ENCODE measurements around the gene SLC22A12.

Gene SLC22A12

DNA sequence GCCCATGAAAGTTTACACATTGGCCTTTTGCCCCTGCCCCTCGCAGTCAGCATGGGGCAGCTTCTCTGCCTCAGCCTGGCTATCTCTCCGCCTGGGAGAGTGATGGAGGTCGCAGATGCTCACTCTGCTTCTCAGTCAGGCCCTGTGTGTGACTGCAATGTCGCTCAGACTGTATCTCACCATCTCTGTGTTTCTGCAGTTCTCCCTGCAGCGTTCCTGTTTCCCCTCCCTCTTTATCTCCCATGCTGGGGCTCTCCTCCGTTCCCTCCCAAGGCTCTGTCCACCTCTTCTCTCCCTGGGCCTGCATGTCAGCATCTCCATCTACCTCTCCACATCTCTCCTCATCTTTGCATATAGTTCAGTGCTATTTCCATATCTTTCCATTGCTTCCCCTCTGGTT is 38.1 kb downstream of the SLC22A12 start:
- H2BK5ac ChIP-seq (ENCODE audit: low read depth, low read length, poor library complexity, severe bottlenecking) = no peak overlapping the region
- H3K4ac ChIP-seq (ENCODE audit: low read depth in 1 of 2, low read length in 2 of 2) = no peak overlapping the region
- no peak for DNase-seq
- H3K9ac ChIP-seq (ENCODE audit: low read length) = no peak overlapping the region
- peaks cover 26 to 87% of the 10 kb centered on the region in 2 experiments for H3K27me3 ChIP-seq (ENCODE audit: control insufficient read depth in 1 of 2, insufficient read depth in 1 of 2, low read length in 2 of 2)
- no peak overlapping the region for H2BK15ac ChIP-seq (ENCODE audit: low read depth, poor library complexity, severe bottlenecking)
- H3K36me3 ChIP-seq (ENCODE audit: control insufficient read depth in 1 of 2, insufficient read depth in 2 of 2, low read depth in 1 of 2, low read length in 2 of 2) = peaks cover 0 to 4% of the 10 kb centered on the region in 2 experiments
- no peak overlapping the region for H3K4me2 ChIP-seq (ENCODE audit: low read length, poor library complexity, severe bottlenecking)
- 87% methylated on average over 6 of the region's 6 CpGs for WGBS
- H2AK5ac ChIP-seq (ENCODE audit: low read length, severe bottlenecking) = no peak overlapping the region
- no peaks in the 10 kb centered on the region for H3K9me3 ChIP-seq (ENCODE audit: control insufficient read depth, low read length)
- no peak overlapping the region for H3K14ac ChIP-seq (ENCODE audit: low read length in 2 of 2)
- no peak overlapping the region for H3K23ac ChIP-seq (ENCODE audit: low read length in 2 of 2)
- no peak overlapping the region for H4K91ac ChIP-seq (ENCODE audit: low read length)
- no peak overlapping the region for H2BK12ac ChIP-seq (ENCODE audit: low read length in 2 of 2)
- H2BK120ac ChIP-seq (ENCODE audit: low read depth, low read length) = no peak overlapping the region
- no peaks in the 10 kb centered on the region for H3K4me1 ChIP-seq (ENCODE audit: control insufficient read depth, insufficient read depth, low read depth, low read length)
- H2AFZ ChIP-seq (ENCODE audit: low read depth, low read length) = no peak overlapping the region
- no peak overlapping the region for H3K27ac ChIP-seq (ENCODE audit: low read length, poor library complexity, severe bottlenecking)
- no peak overlapping the region for H3K4me3 ChIP-seq (ENCODE audit: insufficient read depth in 1 of 2, low read depth in 1 of 2, low read length in 2 of 2)
- H4K8ac ChIP-seq (ENCODE audit: low read length) = no peak overlapping the region
- no peaks in the 10 kb centered on the region for H3K79me1 ChIP-seq (replicated peaks; ENCODE audit: low read length, poor library complexity, severe bottlenecking)
- H3K18ac ChIP-seq (ENCODE audit: low read depth in 1 of 2, low read length in 2 of 2) = no peak overlapping the region

DNA sequence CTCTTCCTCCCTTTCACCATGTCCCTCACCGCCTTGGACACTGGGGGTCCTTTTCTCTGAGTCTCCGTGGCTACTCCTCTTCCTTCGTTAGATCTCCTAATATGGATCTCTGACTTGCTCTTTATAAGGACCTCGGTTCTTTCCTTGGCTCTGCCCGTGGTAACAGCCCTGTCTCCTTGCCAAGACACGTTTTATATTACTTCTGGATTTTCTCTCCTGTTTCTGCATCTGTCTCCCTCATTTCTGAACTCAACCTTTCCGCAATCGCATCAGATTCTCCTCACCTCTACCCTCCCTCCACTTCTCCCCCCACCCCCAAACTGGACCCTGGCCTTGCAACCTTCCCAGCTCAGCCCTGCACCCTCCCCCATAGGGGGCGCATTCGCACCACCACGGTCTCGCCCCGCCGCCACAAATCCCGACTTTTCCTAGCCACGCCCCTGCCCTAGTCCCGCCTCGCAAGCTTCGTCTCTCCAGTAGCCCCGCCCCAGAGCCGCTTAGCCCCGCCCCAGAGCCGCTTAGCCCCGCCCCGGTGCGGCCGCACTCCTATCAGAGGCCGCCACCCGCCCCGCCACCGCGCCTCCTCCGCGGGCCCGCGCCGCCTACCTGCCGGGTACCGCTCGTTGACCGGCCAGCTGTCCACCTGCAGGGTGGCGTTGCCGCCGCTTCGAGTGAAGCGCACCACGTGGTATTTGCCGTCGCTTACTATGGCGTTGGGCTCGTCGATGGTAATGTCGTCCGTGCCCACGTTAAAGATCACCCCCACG is 39.0 kb downstream of the SLC22A12 start:
- Histone ChIP-seq H3K79me1 (replicated peaks; ENCODE audit: low read length, poor library complexity, severe bottlenecking) (no peaks in the 10 kb centered on the region), H3K36me3 (ENCODE audit: control insufficient read depth in 1 of 2, insufficient read depth in 2 of 2, low read depth in 1 of 2, low read length in 2 of 2) (peaks cover 0 to 4% of the 10 kb centered on the region in 2 experiments), H2BK15ac (ENCODE audit: low read depth, poor library complexity, severe bottlenecking) (no peak overlapping the region), H3K9me3 (ENCODE audit: control insufficient read depth, low read length) (no peaks in the 10 kb centered on the region), H3K4ac (ENCODE audit: low read depth in 1 of 2, low read length in 2 of 2) (no peak overlapping the region), H3K4me1 (ENCODE audit: control insufficient read depth, insufficient read depth, low read depth, low read length) (no peaks in the 10 kb centered on the region), H3K14ac (ENCODE audit: low read length in 2 of 2) (no peak overlapping the region), H3K27me3 (ENCODE audit: control insufficient read depth in 1 of 2, insufficient read depth in 1 of 2, low read length in 2 of 2) (peaks cover 33 to 87% of the 10 kb centered on the region in 2 experiments), H2BK12ac (ENCODE audit: low read length in 2 of 2) (no peak overlapping the region), H3K27ac (ENCODE audit: low read length, poor library complexity, severe bottlenecking) (no peak overlapping the region), H3K4me3 (ENCODE audit: insufficient read depth in 1 of 2, low read depth in 1 of 2, low read length in 2 of 2) (no peak overlapping the region), H2AK5ac (ENCODE audit: low read length, severe bottlenecking) (no peak overlapping the region), H3K4me2 (ENCODE audit: low read length, poor library complexity, severe bottlenecking) (no peak overlapping the region), H3K9ac (ENCODE audit: low read length) (no peak overlapping the region), H2AFZ (ENCODE audit: low read depth, low read length) (no peak overlapping the region), H3K23ac (ENCODE audit: low read length in 2 of 2) (no peak overlapping the region), H2BK120ac (ENCODE audit: low read depth, low read length) (no peak overlapping the region), H4K8ac (ENCODE audit: low read length) (no peak overlapping the region), H2BK5ac (ENCODE audit: low read depth, low read length, poor library complexity, severe bottlenecking) (no peak overlapping the region), H4K91ac (ENCODE audit: low read length) (no peak overlapping the region), H3K18ac (ENCODE audit: low read depth in 1 of 2, low read length in 2 of 2) (no peak overlapping the region)
- WGBS = 26% methylated on average over 56 of the region's 56 CpGs
- DNase-seq = no peak

DNA sequence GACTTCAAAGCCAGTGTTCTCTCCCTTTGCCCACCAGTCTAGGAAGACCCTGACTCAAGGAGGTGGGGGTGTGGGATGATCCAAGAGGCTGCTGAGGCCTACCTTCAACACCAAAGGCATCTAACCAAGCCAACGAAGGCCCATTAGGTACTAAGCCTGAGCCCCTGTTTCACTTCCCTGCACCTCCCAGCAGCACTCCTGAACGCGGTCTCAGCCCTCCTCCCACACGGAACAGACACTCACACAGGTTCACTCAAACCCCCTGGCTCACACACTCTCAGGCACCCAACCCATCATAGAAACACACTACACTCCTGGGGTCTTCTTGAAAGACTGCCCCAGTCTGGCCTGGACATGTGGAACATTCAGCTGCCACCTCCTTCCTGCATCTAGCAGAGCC is 40.7 kb downstream of the SLC22A12 start:
- H3K27ac ChIP-seq (ENCODE audit: low read length, poor library complexity, severe bottlenecking) = no peak overlapping the region
- WGBS = 73% methylated on average over 4 of the region's 4 CpGs
- H3K4me2 ChIP-seq (ENCODE audit: low read length, poor library complexity, severe bottlenecking) = no peak overlapping the region

DNA sequence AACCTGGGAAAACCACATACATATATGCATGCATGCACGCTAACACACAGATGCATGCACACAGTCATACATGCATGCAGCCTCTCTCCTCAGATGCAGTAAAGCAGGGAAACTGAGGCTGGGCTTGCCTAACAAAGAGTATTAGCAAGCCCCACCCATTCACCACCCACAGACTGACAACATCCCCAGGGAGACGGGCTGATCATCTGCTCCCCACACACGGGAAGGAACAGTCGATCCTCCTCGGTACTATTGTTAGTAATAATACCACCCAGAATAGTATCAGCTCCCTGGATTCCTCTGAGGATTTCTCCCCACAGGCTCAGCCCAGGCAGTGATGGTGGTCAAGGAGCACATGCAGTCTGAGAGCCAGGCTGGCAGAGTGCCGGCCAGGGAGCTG is 41.2 kb downstream of the SLC22A12 start:
- Histone ChIP-seq H3K4me1 (ENCODE audit: control insufficient read depth, insufficient read depth, low read depth, low read length) (no peaks in the 10 kb centered on the region), H3K36me3 (ENCODE audit: control insufficient read depth in 1 of 2, insufficient read depth in 2 of 2, low read depth in 1 of 2, low read length in 2 of 2) (peaks cover 0 to 4% of the 10 kb centered on the region in 2 experiments), H2BK5ac (ENCODE audit: low read depth, low read length, poor library complexity, severe bottlenecking) (no peak overlapping the region), H2BK12ac (ENCODE audit: low read length in 2 of 2) (no peak overlapping the region), H3K14ac (ENCODE audit: low read length in 2 of 2) (no peak overlapping the region), H4K91ac (ENCODE audit: low read length) (no peak overlapping the region), H2BK15ac (ENCODE audit: low read depth, poor library complexity, severe bottlenecking) (no peak overlapping the region), H3K18ac (ENCODE audit: low read depth in 1 of 2, low read length in 2 of 2) (no peak overlapping the region), H3K4ac (ENCODE audit: low read depth in 1 of 2, low read length in 2 of 2) (no peak overlapping the region), H3K9ac (ENCODE audit: low read length) (no peak overlapping the region), H2AK5ac (ENCODE audit: low read length, severe bottlenecking) (no peak overlapping the region), H3K23ac (ENCODE audit: low read length in 2 of 2) (no peak overlapping the region), H3K27me3 (ENCODE audit: control insufficient read depth in 1 of 2, insufficient read depth in 1 of 2, low read length in 2 of 2) (peaks cover 36 to 89% of the 10 kb centered on the region in 2 experiments), H3K4me2 (ENCODE audit: low read length, poor library complexity, severe bottlenecking) (no peak overlapping the region), H2AFZ (ENCODE audit: low read depth, low read length) (no peak overlapping the region), H3K27ac (ENCODE audit: low read length, poor library complexity, severe bottlenecking) (no peak overlapping the region), H2BK120ac (ENCODE audit: low read depth, low read length) (no peak overlapping the region), H3K79me1 (replicated peaks; ENCODE audit: low read length, poor library complexity, severe bottlenecking) (no peaks in the 10 kb centered on the region), H4K8ac (ENCODE audit: low read length) (no peak overlapping the region), H3K9me3 (ENCODE audit: control insufficient read depth, low read length) (no peaks in the 10 kb centered on the region), H3K4me3 (ENCODE audit: insufficient read depth in 1 of 2, low read depth in 1 of 2, low read length in 2 of 2) (no peak overlapping the region)
- DNase-seq = no peak
- WGBS = 87% methylated on average over 6 of the region's 6 CpGs

More for the DNA sequence above, 40.7 kb downstream of the SLC22A12 start:
- Histone ChIP-seq H4K91ac (ENCODE audit: low read length) (no peak overlapping the region), H2BK120ac (ENCODE audit: low read depth, low read length) (no peak overlapping the region), H2BK12ac (ENCODE audit: low read length in 2 of 2) (no peak overlapping the region), H3K23ac (ENCODE audit: low read length in 2 of 2) (no peak overlapping the region), H3K9me3 (ENCODE audit: control insufficient read depth, low read length) (no peaks in the 10 kb centered on the region), H3K18ac (ENCODE audit: low read depth in 1 of 2, low read length in 2 of 2) (no peak overlapping the region), H3K14ac (ENCODE audit: low read length in 2 of 2) (no peak overlapping the region), H3K9ac (ENCODE audit: low read length) (no peak overlapping the region), H3K36me3 (ENCODE audit: control insufficient read depth in 1 of 2, insufficient read depth in 2 of 2, low read depth in 1 of 2, low read length in 2 of 2) (peaks cover 0 to 4% of the 10 kb centered on the region in 2 experiments), H2BK15ac (ENCODE audit: low read depth, poor library complexity, severe bottlenecking) (no peak overlapping the region), H3K27me3 (ENCODE audit: control insufficient read depth in 1 of 2, insufficient read depth in 1 of 2, low read length in 2 of 2) (peaks cover 31 to 84% of the 10 kb centered on the region in 2 experiments), H2AFZ (ENCODE audit: low read depth, low read length) (no peak overlapping the region), H3K4me3 (ENCODE audit: insufficient read depth in 1 of 2, low read depth in 1 of 2, low read length in 2 of 2) (no peak overlapping the region), H4K8ac (ENCODE audit: low read length) (no peak overlapping the region), H3K4me1 (ENCODE audit: control insufficient read depth, insufficient read depth, low read depth, low read length) (no peaks in the 10 kb centered on the region), H2BK5ac (ENCODE audit: low read depth, low read length, poor library complexity, severe bottlenecking) (no peak overlapping the region), H3K79me1 (replicated peaks; ENCODE audit: low read length, poor library complexity, severe bottlenecking) (no peaks in the 10 kb centered on the region), H2AK5ac (ENCODE audit: low read length, severe bottlenecking) (no peak overlapping the region), H3K4ac (ENCODE audit: low read depth in 1 of 2, low read length in 2 of 2) (no peak overlapping the region)
- DNase-seq = no peak
